ENCODE measurements around the gene HNF4A.

DNA sequence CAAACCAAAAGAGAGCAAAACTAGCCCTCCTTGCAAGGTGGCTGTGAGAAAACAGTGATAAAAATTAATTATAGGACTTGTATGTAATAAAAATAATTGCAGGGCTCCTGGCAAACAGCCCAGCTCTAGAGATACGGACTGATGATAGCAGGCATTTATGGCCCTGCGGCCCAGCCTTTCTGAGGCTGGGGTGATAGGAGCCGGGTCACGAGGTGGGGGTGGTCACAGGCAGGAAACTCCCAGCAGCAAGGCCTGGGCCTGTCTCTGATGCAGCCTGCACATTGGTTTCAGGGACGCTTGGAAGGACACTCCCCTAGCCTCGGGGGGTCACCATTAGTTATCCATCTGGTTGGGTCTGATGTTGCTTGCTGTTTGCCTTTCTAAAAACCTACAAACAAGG lies 101.5 kb downstream of the HNF4A start:
- TF ChIP-seq CTCF (IDR thresholded peaks at IDR 0.05) = no peak
- TF ChIP-seq EZH2 (IDR thresholded peaks at IDR 0.05; ENCODE audit: borderline replicate concordance, insufficient read depth, low read depth, low read length, poor library complexity, severe bottlenecking) = no peak

All from B cell (primary cell).